ENCODE measurements around the gene ADCY3.

- TF ChIP-seq, protein P1, sequence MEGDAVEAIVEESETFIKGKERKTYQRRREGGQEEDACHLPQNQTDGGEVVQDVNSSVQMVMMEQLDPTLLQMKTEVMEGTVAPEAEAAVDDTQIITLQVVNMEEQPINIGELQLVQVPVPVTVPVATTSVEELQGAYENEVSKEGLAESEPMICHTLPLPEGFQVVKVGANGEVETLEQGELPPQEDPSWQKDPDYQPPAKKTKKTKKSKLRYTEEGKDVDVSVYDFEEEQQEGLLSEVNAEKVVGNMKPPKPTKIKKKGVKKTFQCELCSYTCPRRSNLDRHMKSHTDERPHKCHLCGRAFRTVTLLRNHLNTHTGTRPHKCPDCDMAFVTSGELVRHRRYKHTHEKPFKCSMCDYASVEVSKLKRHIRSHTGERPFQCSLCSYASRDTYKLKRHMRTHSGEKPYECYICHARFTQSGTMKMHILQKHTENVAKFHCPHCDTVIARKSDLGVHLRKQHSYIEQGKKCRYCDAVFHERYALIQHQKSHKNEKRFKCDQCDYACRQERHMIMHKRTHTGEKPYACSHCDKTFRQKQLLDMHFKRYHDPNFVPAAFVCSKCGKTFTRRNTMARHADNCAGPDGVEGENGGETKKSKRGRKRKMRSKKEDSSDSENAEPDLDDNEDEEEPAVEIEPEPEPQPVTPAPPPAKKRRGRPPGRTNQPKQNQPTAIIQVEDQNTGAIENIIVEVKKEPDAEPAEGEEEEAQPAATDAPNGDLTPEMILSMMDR (IDR thresholded peaks at IDR 0.05; ENCODE audit: low read length), result no peak
- no peak for TF ChIP-seq EZH2 (IDR thresholded peaks at IDR 0.05; ENCODE audit: borderline replicate concordance, low read length)
Observed at GRCh38 chr2:24830351-24830750, 89.7 kb downstream of the ADCY3 start.

Measured in OCI-LY1 (cell line).